ENCODE results near the gene MYBPHL. TPM values are rescaled to one million over a fixed set of nuclear protein-coding genes. Genes with fewer than 3 reads are reported as not detected.
A peak's percentile ranks its signal among the peaks of the same experiment; 100 is the strongest.

MYBPHL gene
- total RNA-seq, 4 donors from 2014 or later, result not detected

- no peak overlapping the region for H3K4me3 ChIP-seq (ENCODE audit: low read depth, poor library complexity, severe bottlenecking)
- intact Hi-C loops (cut with DNase I; ENCODE audit: low total_unique reads), result no loop called here
- no peak for DNase-seq (ENCODE audit: low spot score in 2 of 2)
- no peak for TF ChIP-seq POLR2A (IDR thresholded peaks at IDR 0.05)
- TF ChIP-seq, protein P1, sequence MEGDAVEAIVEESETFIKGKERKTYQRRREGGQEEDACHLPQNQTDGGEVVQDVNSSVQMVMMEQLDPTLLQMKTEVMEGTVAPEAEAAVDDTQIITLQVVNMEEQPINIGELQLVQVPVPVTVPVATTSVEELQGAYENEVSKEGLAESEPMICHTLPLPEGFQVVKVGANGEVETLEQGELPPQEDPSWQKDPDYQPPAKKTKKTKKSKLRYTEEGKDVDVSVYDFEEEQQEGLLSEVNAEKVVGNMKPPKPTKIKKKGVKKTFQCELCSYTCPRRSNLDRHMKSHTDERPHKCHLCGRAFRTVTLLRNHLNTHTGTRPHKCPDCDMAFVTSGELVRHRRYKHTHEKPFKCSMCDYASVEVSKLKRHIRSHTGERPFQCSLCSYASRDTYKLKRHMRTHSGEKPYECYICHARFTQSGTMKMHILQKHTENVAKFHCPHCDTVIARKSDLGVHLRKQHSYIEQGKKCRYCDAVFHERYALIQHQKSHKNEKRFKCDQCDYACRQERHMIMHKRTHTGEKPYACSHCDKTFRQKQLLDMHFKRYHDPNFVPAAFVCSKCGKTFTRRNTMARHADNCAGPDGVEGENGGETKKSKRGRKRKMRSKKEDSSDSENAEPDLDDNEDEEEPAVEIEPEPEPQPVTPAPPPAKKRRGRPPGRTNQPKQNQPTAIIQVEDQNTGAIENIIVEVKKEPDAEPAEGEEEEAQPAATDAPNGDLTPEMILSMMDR (IDR thresholded peaks at IDR 0.05), result no peak
- WGBS, 2 donors, result 27 to 28% methylated on average over 15 of the region's 15 CpGs
Measured at GRCh38 chr1:109255097-109255651, 51.6 kb downstream of the MYBPHL start.

GRCh38 chr1:109254621-109255096 lies 52.2 kb downstream of the MYBPHL start:
- WGBS, 2 donors, result 45 to 51% methylated on average over 7 of the region's 7 CpGs
- intact Hi-C loops (cut with DNase I; ENCODE audit: low total_unique reads), result no loop called here
- no peak for DNase-seq (ENCODE audit: low spot score in 2 of 2)
- H3K4me3 ChIP-seq (ENCODE audit: low read depth, poor library complexity, severe bottlenecking), result no peak overlapping the region
- TF ChIP-seq POLR2A (IDR thresholded peaks at IDR 0.05), result no peak
- TF ChIP-seq, protein P1 (IDR thresholded peaks at IDR 0.05), result no peak

GRCh38 chr1:109253803-109254620 lies 52.8 kb downstream of the MYBPHL start:
- 3 to 27% methylated on average over 6 to 9 of the region's 9 CpGs for WGBS, 2 donors
- no peak overlapping the region for H3K4me3 ChIP-seq (ENCODE audit: low read depth, poor library complexity, severe bottlenecking)
- TF ChIP-seq, protein P1 (IDR thresholded peaks at IDR 0.05), result no peak
- no peak for TF ChIP-seq POLR2A (IDR thresholded peaks at IDR 0.05)
- DNase-seq (ENCODE audit: low spot score in 2 of 2), result no peak
- intact Hi-C loops (cut with DNase I; ENCODE audit: low total_unique reads), result no loop called here

- H3K4me3 ChIP-seq (ENCODE audit: low read depth, poor library complexity, severe bottlenecking), result no peak overlapping the region
- intact Hi-C loops (cut with DNase I; ENCODE audit: low total_unique reads), result no loop called here
- 62 to 64% methylated on average over 30 to 32 of the region's 33 CpGs for WGBS, 2 donors
- DNase-seq (ENCODE audit: low spot score in 2 of 2), result no peak
- TF ChIP-seq POLR2A (IDR thresholded peaks at IDR 0.05), result no peak
- TF ChIP-seq, protein P1 (IDR thresholded peaks at IDR 0.05), result no peak
Measured at GRCh38 chr1:109252893-109253802, 53.7 kb downstream of the MYBPHL start.

DNA sequence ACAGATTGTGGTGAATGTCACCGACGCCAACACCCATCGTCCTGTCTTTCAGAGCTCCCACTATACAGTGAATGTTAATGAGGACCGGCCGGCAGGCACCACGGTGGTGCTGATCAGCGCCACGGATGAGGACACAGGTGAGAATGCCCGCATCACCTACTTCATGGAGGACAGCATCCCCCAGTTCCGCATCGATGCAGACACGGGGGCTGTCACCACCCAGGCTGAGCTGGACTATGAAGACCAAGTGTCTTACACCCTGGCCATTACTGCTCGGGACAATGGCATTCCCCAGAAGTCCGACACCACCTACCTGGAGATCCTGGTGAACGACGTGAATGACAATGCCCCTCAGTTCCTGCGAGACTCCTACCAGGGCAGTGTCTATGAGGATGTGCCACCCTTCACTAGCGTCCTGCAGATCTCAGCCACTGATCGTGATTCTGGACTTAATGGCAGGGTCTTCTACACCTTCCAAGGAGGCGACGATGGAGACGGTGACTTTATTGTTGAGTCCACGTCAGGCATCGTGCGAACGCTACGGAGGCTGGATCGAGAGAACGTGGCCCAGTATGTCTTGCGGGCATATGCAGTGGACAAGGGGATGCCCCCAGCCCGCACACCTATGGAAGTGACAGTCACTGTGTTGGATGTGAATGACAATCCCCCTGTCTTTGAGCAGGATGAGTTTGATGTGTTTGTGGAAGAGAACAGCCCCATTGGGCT lies 54.5 kb downstream of the MYBPHL start:
- H3K4me3 ChIP-seq (ENCODE audit: low read depth, poor library complexity, severe bottlenecking), result no peak overlapping the region
- no peak for TF ChIP-seq POLR2A (IDR thresholded peaks at IDR 0.05)
- TF ChIP-seq, protein P1 (IDR thresholded peaks at IDR 0.05), result no peak
- 96 to 97% methylated on average over 27 to 31 of the region's 31 CpGs for WGBS, 2 donors
- intact Hi-C loops (cut with DNase I; ENCODE audit: low total_unique reads), result no loop called here
- DNase-seq (ENCODE audit: low spot score in 2 of 2), result peak in 1 of 2 donors; percentile 13
